ENCODE data around the gene ZNF234.
"Not testable (repeated sequence)": the region's sequence is repeated elsewhere in the genome, so short reads cannot be mapped to it uniquely, and the experiment has no call there.

Gene ZNF234

GRCh38 chr19:44182145-44182544 lies 40.8 kb downstream of the ZNF234 start:
- DNase-seq (ENCODE audit: low spot score) = no peak

GRCh38 chr19:44190020-44190419 lies 48.7 kb downstream of the ZNF234 start:
- no peak for DNase-seq (ENCODE audit: low spot score)

GRCh38 chr19:44192127-44192526 lies 50.8 kb downstream of the ZNF234 start:
- no peak for DNase-seq (ENCODE audit: low spot score)

GRCh38 chr19:44196772-44197171 lies 55.4 kb downstream of the ZNF234 start:
- no peak for DNase-seq (ENCODE audit: low spot score)

- DNase-seq (ENCODE audit: low spot score) = no peak
Measured at GRCh38 chr19:44202470-44202869, 61.1 kb downstream of the ZNF234 start.

- DNase-seq (ENCODE audit: low spot score) = no peak
Measured at GRCh38 chr19:44202974-44203373, 61.6 kb downstream of the ZNF234 start.

GRCh38 chr19:44203877-44204276 lies 62.5 kb downstream of the ZNF234 start:
- not testable (repeated sequence) for DNase-seq (ENCODE audit: low spot score)

- DNase-seq (ENCODE audit: low spot score) = no peak
Measured at GRCh38 chr19:44204772-44205171, 63.4 kb downstream of the ZNF234 start.

- peak; percentile 91 for DNase-seq (ENCODE audit: low spot score)
Measured at GRCh38 chr19:44207126-44207803, 65.9 kb downstream of the ZNF234 start.
